Measurements from ENCODE around the gene ZFR2.

DNA sequence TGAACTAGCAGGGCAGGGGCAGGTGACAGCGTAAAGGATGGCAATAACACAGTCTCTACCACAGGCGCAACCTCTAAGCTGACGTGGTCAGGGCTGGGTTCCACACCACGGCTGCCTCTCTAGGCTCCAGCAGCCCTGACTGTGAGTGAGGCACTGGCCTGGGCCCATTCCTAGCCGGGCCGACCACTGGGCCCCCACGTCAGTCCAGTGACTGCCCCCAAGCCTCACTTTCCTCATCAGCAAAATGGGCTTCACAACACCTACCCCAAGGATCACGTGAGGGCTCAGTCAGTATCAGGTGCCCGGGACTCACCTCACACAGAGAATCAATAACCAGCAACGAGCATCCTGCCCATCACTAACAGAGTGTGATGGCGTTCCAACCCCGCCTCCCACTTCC lies 5.2 kb downstream of the ZFR2 start:
- TF ChIP-seq POLR2A (IDR thresholded peaks at IDR 0.05) (no peak), POLR2AphosphoS5 (IDR thresholded peaks at IDR 0.05) (no peak)
- TF ChIP-seq, protein P1, sequence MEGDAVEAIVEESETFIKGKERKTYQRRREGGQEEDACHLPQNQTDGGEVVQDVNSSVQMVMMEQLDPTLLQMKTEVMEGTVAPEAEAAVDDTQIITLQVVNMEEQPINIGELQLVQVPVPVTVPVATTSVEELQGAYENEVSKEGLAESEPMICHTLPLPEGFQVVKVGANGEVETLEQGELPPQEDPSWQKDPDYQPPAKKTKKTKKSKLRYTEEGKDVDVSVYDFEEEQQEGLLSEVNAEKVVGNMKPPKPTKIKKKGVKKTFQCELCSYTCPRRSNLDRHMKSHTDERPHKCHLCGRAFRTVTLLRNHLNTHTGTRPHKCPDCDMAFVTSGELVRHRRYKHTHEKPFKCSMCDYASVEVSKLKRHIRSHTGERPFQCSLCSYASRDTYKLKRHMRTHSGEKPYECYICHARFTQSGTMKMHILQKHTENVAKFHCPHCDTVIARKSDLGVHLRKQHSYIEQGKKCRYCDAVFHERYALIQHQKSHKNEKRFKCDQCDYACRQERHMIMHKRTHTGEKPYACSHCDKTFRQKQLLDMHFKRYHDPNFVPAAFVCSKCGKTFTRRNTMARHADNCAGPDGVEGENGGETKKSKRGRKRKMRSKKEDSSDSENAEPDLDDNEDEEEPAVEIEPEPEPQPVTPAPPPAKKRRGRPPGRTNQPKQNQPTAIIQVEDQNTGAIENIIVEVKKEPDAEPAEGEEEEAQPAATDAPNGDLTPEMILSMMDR (IDR thresholded peaks at IDR 0.05), result no peak
